Upper lobe of right lung (tissue), 1 donor: ENCODE measurements around the gene AMPD1. TPM values are rescaled to one million over a fixed set of nuclear protein-coding genes. Genes with fewer than 3 reads are reported as not detected.

ENCODE experiments used
- ATAC-seq: fragments of 200-7000 bp; cut with Tn5 transposase; one replicate; pipeline ENCODE4 v1.9.1; 2020; ENCODE audit warnings: mild to moderate bottlenecking, moderate library complexity
- DNase-seq: peaks from one replicate; pipeline ENCODE4 v3.0.0-alpha.2; 2020
- H3K27ac ChIP-seq: fragments of 200-600 bp; one replicate; pipeline ENCODE4 v1.8.0; 2022
- H3K27me3 ChIP-seq: fragments of 200-600 bp; one replicate; pipeline ENCODE4 v1.8.0; 2022; ENCODE audit warnings: mild to moderate bottlenecking
- H3K36me3 ChIP-seq: fragments of 200-600 bp; one replicate; pipeline ENCODE4 v1.8.0; 2022
- H3K4me1 ChIP-seq: fragments of 200-600 bp; one replicate; pipeline ENCODE4 v1.8.0; 2022
- H3K4me3 ChIP-seq: fragments of 200-600 bp; one replicate; pipeline ENCODE4 v1.8.0; 2022; ENCODE audit warnings: mild to moderate bottlenecking
- H3K9me3 ChIP-seq: fragments of 200-600 bp; one replicate; pipeline ENCODE4 v1.8.0; 2022
- intact Hi-C: fragments of 100-400 bp; cut with DNase I; formaldehyde crosslinking; loops from one replicate; pipeline ENCODE4 v1.11.0; 2022
- total RNA-seq: library from RNA; stranded (reverse); fragmentation: NEBNext Ultra II Directional; extraction: Animal tissue kit (Norgen Biotek cat#: 25700); gene quantifications from one replicate; pipeline ENCODE4 v1.2.1, GENCODE V29; 2021
- TF ChIP-seq, protein P1 (sequence below): fragments of 200-600 bp; IDR thresholded peaks from one replicate; pipeline ENCODE4 v1.8.0; 2022; ENCODE audit warnings: antibody characterized with exemption
- donor health status: DM: no; HTN: yes; CAD: no; lungs with severe emphysema.

The AMPD1 gene
- total RNA-seq, 1 donor from 2014 or later, result not detected

DNA sequence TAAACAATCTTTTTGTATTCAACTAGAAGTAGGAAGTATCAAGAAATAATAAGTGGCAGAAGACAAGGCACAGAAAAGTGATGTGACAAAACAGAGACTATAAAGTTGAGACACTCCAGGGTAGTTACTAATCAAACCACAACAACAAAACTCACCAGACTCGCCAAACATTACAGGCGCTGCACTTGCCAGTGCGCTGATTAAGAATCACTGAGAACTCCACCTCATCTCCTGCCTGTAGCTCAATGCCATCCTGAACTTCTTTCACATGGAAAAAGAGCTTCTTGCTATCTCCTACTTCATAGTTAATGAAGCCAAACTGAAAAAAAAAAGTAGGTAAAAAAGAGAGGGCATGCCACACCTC is 24.1 kb upstream of the AMPD1 start:
- intact Hi-C loops, result no loop called here
- Histone ChIP-seq H3K4me1 (peaks cover 14% of the 10 kb centered on the region), H3K36me3 (peaks cover 76% of the 10 kb centered on the region), H3K27ac (no peak overlapping the region), H3K9me3 (no peaks in the 10 kb centered on the region), H3K27me3 (no peaks in the 10 kb centered on the region), H3K4me3 (no peak overlapping the region)
- DNase-seq (no peak), ATAC-seq (no peak)
- TF ChIP-seq, protein P1, sequence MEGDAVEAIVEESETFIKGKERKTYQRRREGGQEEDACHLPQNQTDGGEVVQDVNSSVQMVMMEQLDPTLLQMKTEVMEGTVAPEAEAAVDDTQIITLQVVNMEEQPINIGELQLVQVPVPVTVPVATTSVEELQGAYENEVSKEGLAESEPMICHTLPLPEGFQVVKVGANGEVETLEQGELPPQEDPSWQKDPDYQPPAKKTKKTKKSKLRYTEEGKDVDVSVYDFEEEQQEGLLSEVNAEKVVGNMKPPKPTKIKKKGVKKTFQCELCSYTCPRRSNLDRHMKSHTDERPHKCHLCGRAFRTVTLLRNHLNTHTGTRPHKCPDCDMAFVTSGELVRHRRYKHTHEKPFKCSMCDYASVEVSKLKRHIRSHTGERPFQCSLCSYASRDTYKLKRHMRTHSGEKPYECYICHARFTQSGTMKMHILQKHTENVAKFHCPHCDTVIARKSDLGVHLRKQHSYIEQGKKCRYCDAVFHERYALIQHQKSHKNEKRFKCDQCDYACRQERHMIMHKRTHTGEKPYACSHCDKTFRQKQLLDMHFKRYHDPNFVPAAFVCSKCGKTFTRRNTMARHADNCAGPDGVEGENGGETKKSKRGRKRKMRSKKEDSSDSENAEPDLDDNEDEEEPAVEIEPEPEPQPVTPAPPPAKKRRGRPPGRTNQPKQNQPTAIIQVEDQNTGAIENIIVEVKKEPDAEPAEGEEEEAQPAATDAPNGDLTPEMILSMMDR, result no peak

DNA sequence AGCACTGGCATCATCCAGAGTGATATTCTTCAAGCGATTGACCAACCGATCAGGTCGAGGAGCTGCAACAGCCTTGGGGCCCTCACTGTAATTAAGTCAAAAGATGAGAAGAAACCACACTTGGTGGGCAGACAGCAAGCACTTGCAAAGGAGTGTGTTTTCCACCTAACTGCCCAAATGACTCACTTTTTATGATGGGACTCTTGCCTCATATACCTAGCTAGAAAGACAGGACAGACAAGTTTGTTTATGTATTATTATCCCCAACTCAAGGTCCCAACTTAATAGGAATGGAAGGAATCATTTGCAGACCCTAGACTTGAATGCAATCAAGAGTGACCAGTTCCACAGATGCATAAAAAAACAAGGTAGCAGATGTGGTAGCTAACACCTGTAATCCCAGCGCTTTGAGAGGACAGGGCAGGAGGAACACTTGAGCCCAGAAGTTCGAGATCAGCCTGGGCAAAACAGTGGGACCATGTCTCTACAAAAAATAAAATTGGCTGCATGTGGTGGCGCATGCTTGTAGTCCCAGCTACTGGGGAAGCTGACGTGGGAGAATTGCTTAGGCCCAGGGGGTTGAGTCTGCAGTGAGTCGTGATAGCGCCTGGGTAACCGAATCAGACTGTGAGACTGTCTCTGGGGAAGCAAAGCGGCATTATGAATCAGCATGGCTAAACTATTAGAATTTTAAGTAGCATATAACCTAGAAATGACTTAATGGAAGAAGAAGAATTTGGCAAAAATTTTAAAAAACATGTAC is 23.5 kb upstream of the AMPD1 start:
- Histone ChIP-seq H3K27me3 (no peaks in the 10 kb centered on the region), H3K27ac (no peak overlapping the region), H3K4me3 (no peak overlapping the region), H3K36me3 (peaks cover 72% of the 10 kb centered on the region), H3K4me1 (peaks cover 14% of the 10 kb centered on the region), H3K9me3 (no peaks in the 10 kb centered on the region)
- DNase-seq (no peak), ATAC-seq (no peak)
- TF ChIP-seq, protein P1, result no peak
- intact Hi-C loops, result no loop called here

DNA sequence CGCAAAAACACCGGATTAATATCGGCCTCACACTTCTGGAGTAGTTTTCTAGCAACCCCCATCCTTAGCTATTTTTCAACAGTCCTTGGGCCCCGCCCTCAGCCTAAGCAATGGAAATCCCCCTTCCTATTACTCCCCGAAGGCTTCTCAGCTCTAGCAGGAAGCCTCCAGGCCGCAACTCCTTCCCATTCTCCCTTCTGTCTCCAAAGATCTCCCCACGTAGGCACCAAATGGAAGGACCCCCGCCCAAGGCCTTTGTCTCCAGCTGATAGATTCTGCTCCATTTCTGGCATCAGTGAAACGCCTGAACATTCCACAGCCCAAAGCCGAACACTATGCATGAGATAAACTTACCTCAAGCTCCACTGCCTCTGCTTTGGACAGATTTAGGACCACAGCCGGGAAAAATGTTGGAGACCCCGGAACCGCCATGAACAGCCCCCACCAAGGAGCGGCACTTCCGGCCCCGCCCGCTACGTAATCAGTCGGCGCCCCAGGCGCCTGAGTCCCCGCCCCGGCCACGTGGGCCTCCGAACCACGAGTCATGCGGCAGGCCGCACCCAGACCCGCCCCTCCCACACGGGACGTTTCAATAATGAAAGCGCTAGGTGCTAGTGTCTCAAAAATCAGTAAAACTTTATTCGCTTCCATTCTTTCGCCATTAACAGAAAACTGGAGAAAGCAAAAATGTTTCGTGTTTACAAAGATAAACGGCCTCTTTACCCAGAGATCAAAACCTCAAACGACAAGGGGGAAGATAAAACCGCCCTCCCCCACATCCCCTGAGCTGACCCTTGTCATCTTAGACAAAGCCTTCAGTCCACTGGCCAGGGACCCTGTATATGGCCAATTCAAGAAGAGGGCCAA is 21.2 kb upstream of the AMPD1 start, which contains the start of gene NRAS:
NRAS (minus strand) TSS at position 468 of the 867 bp plus-strand sequence. CDS start 611 bp downstream, outside the sequence.
- ATAC-seq (peak; percentile 100), DNase-seq (peak; percentile 98)
- Histone ChIP-seq H3K27ac (peak within 1 kb of the TSS; percentile 96), H3K9me3 (no peaks in the 10 kb centered on the region), H3K27me3 (no peaks in the 10 kb centered on the region), H3K4me1 (peaks cover 14% of the 10 kb centered on the region), H3K36me3 (peaks cover 69% of the 10 kb centered on the region), H3K4me3 (peak within 1 kb of the TSS; percentile 78)
- intact Hi-C loops, result no loop called here
- TF ChIP-seq, protein P1, result no peak

DNA sequence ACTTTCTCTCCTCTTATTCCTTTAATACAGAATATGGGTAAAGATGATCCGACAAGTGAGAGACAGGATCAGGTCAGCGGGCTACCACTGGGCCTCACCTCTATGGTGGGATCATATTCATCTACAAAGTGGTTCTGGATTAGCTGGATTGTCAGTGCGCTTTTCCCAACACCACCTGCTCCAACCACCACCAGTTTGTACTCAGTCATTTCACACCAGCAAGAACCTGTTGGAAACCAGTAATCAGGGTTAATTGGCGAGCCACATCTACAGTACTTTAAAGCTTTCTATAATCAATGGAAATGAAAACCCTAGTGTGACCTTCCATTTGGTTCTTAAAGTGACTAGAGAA is 20.6 kb upstream of the AMPD1 start:
- H3K9me3 ChIP-seq, result no peaks in the 10 kb centered on the region
- intact Hi-C loops, result no loop called here

DNA sequence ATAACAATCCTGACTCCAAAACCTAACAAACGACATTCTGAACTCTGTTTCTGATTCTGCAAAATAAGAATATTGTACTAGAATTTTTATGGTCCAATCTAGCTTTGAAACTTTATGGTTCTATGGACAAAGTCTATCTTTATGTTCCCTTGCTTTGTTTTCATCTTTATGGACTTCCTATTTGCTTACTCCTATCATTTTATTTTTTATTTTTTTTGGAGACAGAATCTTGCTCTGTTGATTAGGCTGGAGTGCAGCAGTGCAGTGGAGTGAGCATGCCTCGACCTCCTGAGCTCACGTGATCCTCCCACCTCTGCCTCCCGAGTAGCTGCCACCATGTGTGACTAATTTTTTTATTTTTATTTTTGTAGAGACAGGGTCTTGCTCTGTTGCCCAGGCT is 17.6 kb upstream of the AMPD1 start:
- no peak overlapping the region for H3K27ac ChIP-seq
- no peaks in the 10 kb centered on the region for H3K27me3 ChIP-seq
- H3K4me1 ChIP-seq, result peaks cover 14% of the 10 kb centered on the region
- TF ChIP-seq, protein P1, result no peak
- H3K9me3 ChIP-seq, result no peaks in the 10 kb centered on the region
- ATAC-seq (no peak), DNase-seq (no peak)
- intact Hi-C loops, result no loop called here
- H3K4me3 ChIP-seq, result no peak overlapping the region
- peaks cover 64% of the 10 kb centered on the region for H3K36me3 ChIP-seq

More for the DNA sequence above, 20.6 kb upstream of the AMPD1 start:
- DNase-seq, result no peak
- H3K4me3 ChIP-seq, result peak overlapping the region; percentile 78
- H3K36me3 ChIP-seq, result peaks cover 68% of the 10 kb centered on the region
- H3K27ac ChIP-seq, result peak overlapping the region; percentile 96
- H3K4me1 ChIP-seq, result peaks cover 14% of the 10 kb centered on the region
- H3K27me3 ChIP-seq, result no peaks in the 10 kb centered on the region
- ATAC-seq, result no peak
- TF ChIP-seq, protein P1, result no peak
